Endothelial cell of umbilical vein (primary cell): ENCODE results near the gene RRP8. TPM values are rescaled to one million over a fixed set of nuclear protein-coding genes. Genes with fewer than 3 reads are reported as not detected.

ENCODE experiments used
- BruUV-seq: library from RNA; stranded (reverse); fragments of 400-500 nt; replicated peaks from 2 replicates; lab custom pipeline; 2021; lab: Mats Ljungman, UMichigan
- CTCF ChIA-PET: fragments of 300-600, 350-600 bp; sonication (Branson Sonifier 250); formaldehyde crosslinking; loops from one replicate; lab custom pipeline; 2021; ENCODE audit warnings: antibody characterized with exemption, inconsistent platforms; lab: Charles Lee
- POLR2A ChIA-PET: fragments of 300-600, 350-600 bp; sonication (Branson Sonifier 250); formaldehyde crosslinking; loops from one replicate; lab custom pipeline; 2021; ENCODE audit warnings: antibody characterized with exemption, inconsistent platforms; lab: Charles Lee
- DNase-seq: peaks from one replicate; pipeline ENCODE4 v3.0.0-alpha.2; 2011; ENCODE audit warnings: low read depth, low spot score
- FAIRE-seq: peaks from 2 replicates; lab custom pipeline; 2011; peaks lifted over from hg19 to GRCh38; lab: Jason Lieb, UNC
- H2AFZ ChIP-seq: 2 replicates; pipeline ENCODE4 v1.6.0; 2012; ENCODE audit warnings: low read depth, low read length, control low read depth, inconsistent platforms
- H3K27ac ChIP-seq: 2 replicates; pipeline ENCODE4 v1.5.1; 2011; ENCODE audit warnings: low read depth, mild to moderate bottlenecking, control low read depth, low read length, moderate library complexity; ENCODE audit not compliant: insufficient read depth
- H3K27me3 ChIP-seq, 2 experiments: 2 replicates each; pipeline versions ENCODE4 v1.6.0 to v1.6.1; 2011; ENCODE audit warnings: low read length in 2 of 2, mixed read lengths in 1 of 2; ENCODE audit not compliant: control insufficient read depth in 2 of 2, insufficient read depth in 2 of 2
- H3K36me3 ChIP-seq, 2 experiments: 2 replicates in 1 of 2; 3 replicates in 1 of 2; pipeline ENCODE4 v1.5.1; 2011; ENCODE audit warnings: low read length in 2 of 2, mild to moderate bottlenecking in 1 of 2, moderate library complexity in 1 of 2; ENCODE audit not compliant: control insufficient read depth in 2 of 2, insufficient read depth in 2 of 2; ENCODE audit errors: extremely low read depth in 1 of 2
- H3K4me1 ChIP-seq: 3 replicates; pipeline ENCODE4 v1.5.1; 2011; ENCODE audit warnings: mild to moderate bottlenecking, low read length; ENCODE audit not compliant: control insufficient read depth, insufficient read depth; ENCODE audit errors: extremely low read depth
- H3K4me2 ChIP-seq: 2 replicates; pipeline ENCODE4 v1.6.1; 2011; ENCODE audit warnings: low read length, control low read depth, mixed read lengths; ENCODE audit not compliant: insufficient read depth
- H3K4me3 ChIP-seq, 3 experiments: fragments of 200-600 bp in 1 of 3; sonication (generic), shearing (Covaris generic) in 1 of 3; replicated peaks in 1 of 3; 2 replicates each; pipeline ENCODE4 v1.5.1; 2011 to 2016; ENCODE audit warnings: control low read depth in 3 of 3, low read length in 3 of 3, mild to moderate bottlenecking in 2 of 3, inconsistent platforms in 1 of 3, low read depth in 1 of 3, moderate library complexity in 1 of 3; ENCODE audit not compliant: insufficient read depth in 1 of 3
- H3K79me2 ChIP-seq: 2 replicates; pipeline ENCODE4 v1.6.0; 2012; ENCODE audit warnings: low read length, inconsistent platforms; ENCODE audit not compliant: control insufficient read depth, insufficient read depth
- H3K9ac ChIP-seq: replicated peaks from 2 replicates; pipeline ENCODE3; 2011; ENCODE audit warnings: low read length, control low read depth; ENCODE audit not compliant: insufficient read depth; ENCODE audit errors: extremely low read depth
- H3K9me1 ChIP-seq: replicated peaks from 3 replicates; pipeline ENCODE4 v1.6.0; 2011; ENCODE audit warnings: mild to moderate bottlenecking, low read length; ENCODE audit not compliant: control insufficient read depth, insufficient read depth; ENCODE audit errors: extremely low read depth
- H3K9me3 ChIP-seq: replicated peaks from 2 replicates; pipeline ENCODE4 v1.5.1; 2012; ENCODE audit warnings: low read length, inconsistent platforms; ENCODE audit not compliant: control insufficient read depth, insufficient read depth
- H4K20me1 ChIP-seq: replicated peaks from 2 replicates; pipeline ENCODE3; 2011; ENCODE audit warnings: mild to moderate bottlenecking, low read length; ENCODE audit not compliant: control insufficient read depth, insufficient read depth; ENCODE audit errors: extremely low read depth
- CTCF ChIP-seq, 2 donors: IDR thresholded peaks; 1 replicate in 1 of 2; 2 replicates in 1 of 2; pipeline ENCODE4 v1.5.1; 2011; ENCODE audit warnings: low read length in 2 of 2, mild to moderate bottlenecking in 2 of 2, moderate library complexity in 2 of 2, control low read depth in 1 of 2, inconsistent platforms in 1 of 2, low read depth in 1 of 2; ENCODE audit not compliant: insufficient read depth in 1 of 2; ENCODE audit errors: extremely low read depth in 1 of 2
- EZH2 ChIP-seq: IDR thresholded peaks from 2 replicates; pipeline ENCODE4 v1.6.1; 2012; ENCODE audit warnings: borderline replicate concordance, low read depth, mild to moderate bottlenecking, moderate library complexity, low read length, inconsistent platforms; ENCODE audit not compliant: severe bottlenecking
- FOS ChIP-seq: IDR thresholded peaks from 2 replicates; pipeline ENCODE4 v1.6.1; 2011; ENCODE audit warnings: mild to moderate bottlenecking, low read length, moderate library complexity, borderline replicate concordance; ENCODE audit not compliant: insufficient read depth
- GATA2 ChIP-seq: IDR thresholded peaks from 2 replicates; pipeline ENCODE4 v1.7.0; 2011; ENCODE audit warnings: low read depth, mild to moderate bottlenecking, moderate library complexity, mixed read lengths, low read length; ENCODE audit not compliant: insufficient read length, insufficient read depth
- JUN ChIP-seq: IDR thresholded peaks from 2 replicates; pipeline ENCODE4 v1.6.1; 2011; ENCODE audit warnings: borderline replicate concordance, low read depth; ENCODE audit not compliant: insufficient read length, insufficient read depth
- MAX ChIP-seq: IDR thresholded peaks from 2 replicates; pipeline ENCODE4 v1.6.1; 2011; ENCODE audit not compliant: insufficient read depth, insufficient read length
- MYC ChIP-seq: IDR thresholded peaks from one replicate; pipeline ENCODE4 v1.6.1; 2011; ENCODE audit warnings: mild to moderate bottlenecking, low read depth, low read length
- POLR2A ChIP-seq: IDR thresholded peaks from 2 replicates; pipeline ENCODE4 v1.6.1; 2012; ENCODE audit warnings: low read depth, mild to moderate bottlenecking, control low read depth, low read length
- POLR2AphosphoS5 ChIP-seq: IDR thresholded peaks from 2 replicates; pipeline ENCODE4 v1.6.1; 2012; ENCODE audit warnings: low read depth, mild to moderate bottlenecking, control low read depth, low read length, moderate library complexity; ENCODE audit not compliant: insufficient read depth
- dilution Hi-C: fragments of 300-500 bp; cut with MboI; formaldehyde crosslinking; loops from one replicate; pipeline ENCODE4 v1.15.0; 2019; ENCODE audit warnings: low sequenced_read_pairs; ENCODE audit not compliant: extremely low pct_ligation_motif_present
- intact Hi-C: fragments of 100-400 bp; cut with micrococcal nuclease; formaldehyde crosslinking; loops from one replicate; pipeline ENCODE4 v1.10.0; 2022
- polyA plus RNA-seq, 4 experiments: library from polyadenylated mRNA; depleted of rRNA in 3 of 4; stranded (reverse) in 3 of 4; unstranded in 1 of 4; fragments of >200 nt; gene quantifications; 2 replicates each; pipeline versions ENCODE4 v1.2.1 to v1.2.3, GENCODE V29; 2011 to 2012; ENCODE audit warnings: missing spikeins in 1 of 4
- total RNA-seq: library from RNA; stranded (reverse); gene quantifications from 2 replicates; pipeline ENCODE4 v1.2.3, GENCODE V29; 2021

Gene RRP8
- total and polyA plus RNA-seq, 2 donors (not counting 3 experiments of a cell fraction or from before 2014, with no cell fraction given), result 6.4 to 19.4 TPM

- Histone ChIP-seq H3K4me3 (no peak overlapping the region), H3K36me3 (peaks cover 0 to 1% of the 10 kb centered on the region in 2 experiments), H3K4me1 (no peaks in the 10 kb centered on the region), H3K79me2 (no peaks in the 10 kb centered on the region), H3K9me3 (no peaks in the 10 kb centered on the region), H2AFZ (no peak overlapping the region), H3K4me2 (no peak overlapping the region), H3K9me1 (no peaks in the 10 kb centered on the region), H3K27ac (no peak overlapping the region), H3K9ac (no peak overlapping the region), H4K20me1 (no peaks in the 10 kb centered on the region), H3K27me3 (no peaks in the 10 kb centered on the region)
- intact Hi-C loops (no loop called here), dilution Hi-C loops (no loop called here)
- FAIRE-seq, result no peak
- POLR2A ChIA-PET, result no interaction called here
- TF ChIP-seq MYC (no peak), POLR2A (no peak), JUN (no peak), FOS (no peak), POLR2AphosphoS5 (no peak), EZH2 (no peak), MAX (no peak), GATA2 (no peak), CTCF (IDR thresholded peaks at IDR 0.05; ENCODE audit: extremely low read depth in 1 of 2, insufficient read depth in 1 of 2, low read depth in 1 of 2, low read length in 2 of 2) (no peak)
- no peak for DNase-seq
- CTCF ChIA-PET, result interaction anchor here (1.1 kb wide), 2 partner anchors 9 to 15 kb away, joined by 3 to 4 read pairs; no protein-coding TSS in a partner anchor
- BruUV-seq, result no TSS peak
Observed at GRCh38 chr11:6588018-6588417, 15.4 kb downstream of the RRP8 start.
